Smooth muscle cell (in vitro differentiated cells): ENCODE data around the gene UGT1A6. TPM values are rescaled to one million over a fixed set of nuclear protein-coding genes. Genes with fewer than 3 reads are reported as not detected.

Source experiments
- DNase-seq: peaks from one replicate; lab custom pipeline; 2025; ENCODE audit not compliant: unreplicated experiment; lab: John Stamatoyannopoulos, UW
- H2AFZ ChIP-seq: fragments of 200-600 bp; sonication (generic); 2 replicates; pipeline ENCODE4 v1.6.0; 2016; ENCODE audit warnings: antibody characterized with exemption, low read depth, mild to moderate bottlenecking
- H3F3A ChIP-seq: fragments of 200-600 bp; sonication (generic); 2 replicates; pipeline ENCODE4 v1.6.0; 2017; ENCODE audit warnings: antibody characterized with exemption, low read depth
- H3K27ac ChIP-seq: fragments of 200-600 bp; sonication (generic); 2 replicates; pipeline ENCODE4 v1.5.1; 2016; ENCODE audit warnings: low read depth, mild to moderate bottlenecking
- H3K27me3 ChIP-seq: fragments of 200-600 bp; sonication (generic); 2 replicates; pipeline ENCODE4 v1.6.1; 2016; ENCODE audit warnings: low read depth, mild to moderate bottlenecking
- H3K36me3 ChIP-seq: fragments of 200-600 bp; sonication (generic); 2 replicates; pipeline ENCODE4 v1.5.1; 2016; ENCODE audit warnings: low read depth
- H3K4me1 ChIP-seq: fragments of 200-600 bp; sonication (generic); 2 replicates; pipeline ENCODE4 v1.5.1; 2016; ENCODE audit warnings: low read depth
- H3K4me2 ChIP-seq: fragments of 200-600 bp; sonication (generic); 2 replicates; pipeline ENCODE4 v1.6.0; 2016; ENCODE audit warnings: mild to moderate bottlenecking
- H3K4me3 ChIP-seq: fragments of 200-600 bp; sonication (generic); 2 replicates; pipeline ENCODE4 v1.5.1; 2016; ENCODE audit warnings: mild to moderate bottlenecking
- H3K79me2 ChIP-seq: fragments of 200-600 bp; sonication (generic); 2 replicates; pipeline ENCODE4 v1.6.0; 2016; ENCODE audit warnings: low read depth, mild to moderate bottlenecking
- H3K9ac ChIP-seq: fragments of 200-600 bp; sonication (generic); 2 replicates; pipeline ENCODE4 v1.6.0; 2016; ENCODE audit warnings: low read depth
- H3K9me3 ChIP-seq: fragments of 200-600 bp; sonication (generic); replicated peaks from 2 replicates; pipeline ENCODE4 v1.5.1; 2016; ENCODE audit warnings: low read depth
- H4K20me1 ChIP-seq: fragments of 200-600 bp; sonication (generic); 2 replicates; pipeline ENCODE4 v1.6.0; 2016; ENCODE audit warnings: low read depth
- CTCF ChIP-seq: fragments of 200-600 bp; sonication (generic); IDR thresholded peaks from 2 replicates; pipeline ENCODE4 v1.5.1; 2017; ENCODE audit warnings: borderline replicate concordance, mild to moderate bottlenecking, antibody characterized with exemption; ENCODE audit not compliant: insufficient read depth, poor library complexity, severe bottlenecking
- WGBS: methylation state at CpG from one replicate; pipeline ENCODE4 v1.1.7; 2016; ENCODE audit warnings: low lambda C conversion rate; 5-methylcytosine and 5-hydroxymethylcytosine counted together
- polyA plus RNA-seq: library from polyadenylated mRNA; unstranded; fragments of >200 nt; fragmentation: Nextera tagmentation; extraction: Ambion mirVana; gene quantifications from 2 replicates; pipeline ENCODE4 v1.2.1, GENCODE V29; 2016
- total RNA-seq: library from RNA; depleted of rRNA; stranded (reverse); fragments of >200 nt; gene quantifications from 2 replicates; pipeline ENCODE4 v1.2.3, GENCODE V29; 2014

Gene UGT1A6
- total and polyA plus RNA-seq, 2 experiments from 2014 or later: 0.63 TPM; not detected in 1

GRCh38 chr2:233758849-233759248 lies 66.2 kb downstream of the UGT1A6 start:
- Histone ChIP-seq H3K9me3 (no peaks in the 10 kb centered on the region), H2AFZ (no peak overlapping the region), H3K4me3 (no peak overlapping the region), H3K4me2 (no peak overlapping the region), H3K27ac (no peak overlapping the region), H3K36me3 (no peaks in the 10 kb centered on the region), H3K79me2 (no peaks in the 10 kb centered on the region), H3K9ac (no peak overlapping the region), H4K20me1 (no peaks in the 10 kb centered on the region), H3K27me3 (no peaks in the 10 kb centered on the region), H3F3A (no peaks in the 10 kb centered on the region), H3K4me1 (no peaks in the 10 kb centered on the region)
- 92% methylated on average over 2 of the region's 2 CpGs for WGBS
- DNase-seq: no peak
- TF ChIP-seq CTCF: no peak

GRCh38 chr2:233760043-233760442 lies 67.4 kb downstream of the UGT1A6 start, which contains the start of gene UGT1A1:
UGT1A1 (plus strand) TSS chr2:233760270; CDS start chr2:233760288, 18 bp downstream.
- H3K4me1 ChIP-seq: no peaks in the 10 kb centered on the region
- H3K9me3 ChIP-seq: no peaks in the 10 kb centered on the region
- no peaks in the 10 kb centered on the region for H4K20me1 ChIP-seq
- no peak within 1 kb of the TSS for H3K27ac ChIP-seq
- no peak for DNase-seq
- H3K4me3 ChIP-seq: no peak within 1 kb of the TSS
- H3K27me3 ChIP-seq: no peaks in the 10 kb centered on the region
- no peaks in the 10 kb centered on the region for H3K36me3 ChIP-seq
- no peaks in the 10 kb centered on the region for H3K79me2 ChIP-seq
- H3K4me2 ChIP-seq: no peak within 1 kb of the TSS
- no peak for TF ChIP-seq CTCF
- no peak within 1 kb of the TSS for H2AFZ ChIP-seq
- 94% methylated on average over 6 of the region's 6 CpGs for WGBS
- no peaks in the 10 kb centered on the region for H3F3A ChIP-seq
- no peak within 1 kb of the TSS for H3K9ac ChIP-seq

- H3K9ac ChIP-seq: no peak overlapping the region
- H3K4me1 ChIP-seq: no peaks in the 10 kb centered on the region
- no peak for TF ChIP-seq CTCF
- H3K36me3 ChIP-seq: no peaks in the 10 kb centered on the region
- H3K27ac ChIP-seq: no peak overlapping the region
- H4K20me1 ChIP-seq: no peaks in the 10 kb centered on the region
- no peaks in the 10 kb centered on the region for H3K79me2 ChIP-seq
- no peaks in the 10 kb centered on the region for H3K27me3 ChIP-seq
- no peak for DNase-seq
- no peak overlapping the region for H3K4me2 ChIP-seq
- H2AFZ ChIP-seq: no peak overlapping the region
- 64% methylated on average over 4 of the region's 4 CpGs for WGBS
- H3F3A ChIP-seq: no peaks in the 10 kb centered on the region
- no peaks in the 10 kb centered on the region for H3K9me3 ChIP-seq
- no peak overlapping the region for H3K4me3 ChIP-seq
Measured at GRCh38 chr2:233761040-233761769, 68.5 kb downstream of the UGT1A6 start.

GRCh38 chr2:233764264-233764663 lies 71.6 kb downstream of the UGT1A6 start:
- no peaks in the 10 kb centered on the region for H3K27me3 ChIP-seq
- peak overlapping the region; percentile 77 for H3K27ac ChIP-seq
- no peaks in the 10 kb centered on the region for H3F3A ChIP-seq
- peak overlapping the region; percentile 5 for H2AFZ ChIP-seq
- no peaks in the 10 kb centered on the region for H3K79me2 ChIP-seq
- 47% methylated on average over 7 of the region's 7 CpGs for WGBS
- H3K9ac ChIP-seq: no peak overlapping the region
- no peaks in the 10 kb centered on the region for H3K36me3 ChIP-seq
- no peak overlapping the region for H3K4me3 ChIP-seq
- no peaks in the 10 kb centered on the region for H3K4me1 ChIP-seq
- no peak for TF ChIP-seq CTCF
- peak overlapping the region; percentile 34 for H3K4me2 ChIP-seq
- no peak for DNase-seq
- no peaks in the 10 kb centered on the region for H3K9me3 ChIP-seq
- no peaks in the 10 kb centered on the region for H4K20me1 ChIP-seq
